Fibroblast of gingiva (primary cell): ENCODE results near the gene ANKRD9.

Experiments used
- DNase-seq: peaks from one replicate; pipeline ENCODE4 v3.0.0-alpha.2; 2011; ENCODE audit warnings: low read depth

Gene ANKRD9

GRCh38 chr14:102497998-102498677, 11.4 kb downstream of the ANKRD9 start:
- no peak for DNase-seq

GRCh38 chr14:102496958-102497744, 12.4 kb downstream of the ANKRD9 start:
- no peak for DNase-seq

- DNase-seq: no peak
Measured at GRCh38 chr14:102496331-102496691, 13.3 kb downstream of the ANKRD9 start.

- DNase-seq: no peak
Measured at GRCh38 chr14:102495491-102496330, 13.9 kb downstream of the ANKRD9 start.

DNA sequence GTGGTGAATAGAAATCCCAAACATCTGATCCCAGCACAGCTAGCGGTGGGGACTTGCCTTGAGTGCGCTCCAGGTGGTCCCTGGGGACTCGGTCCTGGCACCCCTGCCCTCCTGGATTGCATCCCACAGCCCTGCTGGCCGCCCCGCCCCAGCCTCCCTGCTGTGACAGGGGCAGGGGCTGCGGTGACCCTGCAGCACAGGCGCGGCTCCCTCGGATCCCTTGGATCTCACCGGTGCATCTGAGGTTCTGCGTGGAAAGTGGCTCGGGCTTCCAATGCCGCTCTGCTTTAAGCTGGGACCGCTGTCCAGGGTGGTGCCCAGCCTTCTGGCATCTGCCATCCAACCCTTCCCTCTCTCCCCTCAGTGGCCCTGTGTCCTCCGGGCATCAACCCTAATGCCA, 16.0 kb downstream of the ANKRD9 start:
- no peak for DNase-seq

GRCh38 chr14:102493096-102493495, 16.5 kb downstream of the ANKRD9 start:
- no peak for DNase-seq

- DNase-seq: no peak
Measured at GRCh38 chr14:102492531-102492910, 17.1 kb downstream of the ANKRD9 start.

DNA sequence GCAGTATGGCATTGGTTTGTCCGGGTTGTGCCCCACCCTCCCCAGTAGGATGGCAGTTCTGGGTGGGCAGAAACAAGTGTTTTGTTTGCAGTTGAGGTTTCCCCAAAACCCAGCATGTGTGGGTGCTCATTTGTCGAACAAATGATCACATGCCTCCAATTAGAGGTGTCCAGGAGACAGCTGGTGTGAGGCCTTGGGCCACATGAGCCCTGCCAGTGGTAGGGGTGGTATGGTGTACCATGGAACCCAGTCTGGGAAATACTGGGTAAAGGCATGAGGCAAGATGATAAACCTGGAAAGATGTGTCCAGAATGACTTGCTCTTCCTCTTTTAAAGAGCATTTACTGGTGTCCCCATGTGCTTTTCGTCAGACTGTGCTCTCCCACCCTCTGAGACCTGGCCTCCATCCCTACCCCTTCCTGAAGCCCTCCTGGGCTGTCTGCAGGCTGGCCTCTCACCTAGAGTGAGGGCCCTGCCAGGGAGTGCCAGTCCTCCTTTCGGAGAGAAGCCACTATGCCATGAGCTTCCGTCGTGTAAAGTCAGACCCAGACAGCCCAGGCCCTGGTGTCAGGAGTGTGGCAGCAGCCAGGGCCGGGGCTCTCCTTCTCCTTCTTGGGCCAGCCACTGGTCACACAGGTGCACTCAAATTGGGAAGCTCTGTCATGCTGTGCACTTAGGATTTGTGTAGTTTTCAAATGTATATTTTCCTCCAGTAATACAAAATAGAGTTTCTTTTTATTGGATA, 17.6 kb downstream of the ANKRD9 start:
- no peak for DNase-seq

- DNase-seq: no peak
Measured at GRCh38 chr14:102491366-102491765, 18.2 kb downstream of the ANKRD9 start.

DNA sequence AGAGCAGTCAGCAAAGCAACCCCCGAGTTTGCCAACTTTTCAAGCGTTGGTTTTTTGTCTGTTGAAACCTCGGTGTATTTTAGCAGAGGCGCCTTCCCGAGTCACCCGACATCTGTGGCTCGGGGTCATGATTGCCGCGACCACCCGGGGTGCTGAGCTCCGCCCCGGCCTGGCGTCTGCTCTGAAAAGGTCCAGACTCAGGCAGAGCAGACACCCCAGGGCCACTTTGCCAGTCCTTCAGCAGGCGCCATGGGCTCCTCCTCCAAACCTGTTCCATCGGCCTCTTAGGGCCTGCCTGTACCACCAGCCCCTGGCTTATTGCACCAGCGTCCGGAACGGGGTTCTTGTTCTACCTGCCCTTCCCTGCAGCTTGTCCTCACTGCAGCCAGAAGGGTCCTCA, 19.1 kb downstream of the ANKRD9 start:
- DNase-seq: no peak

DNA sequence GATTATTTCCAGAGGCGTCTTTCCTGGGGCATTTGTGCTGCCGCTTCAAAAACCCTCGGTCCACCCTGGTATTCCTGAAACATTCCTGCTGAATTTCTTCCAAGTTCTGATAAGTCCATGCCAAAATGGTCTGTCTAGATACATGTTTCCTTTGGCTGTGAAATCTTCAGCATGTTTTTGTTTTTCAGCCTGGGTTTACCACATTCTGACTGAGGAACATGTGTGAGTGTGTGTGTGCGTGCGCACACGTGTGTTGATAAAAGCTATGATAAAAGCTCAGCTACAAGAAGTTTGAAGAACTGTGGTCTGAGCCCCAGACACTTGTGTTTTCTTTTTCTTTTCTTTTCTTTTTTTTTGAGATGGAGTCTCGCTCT, 22.4 kb downstream of the ANKRD9 start:
- no peak for DNase-seq

DNA sequence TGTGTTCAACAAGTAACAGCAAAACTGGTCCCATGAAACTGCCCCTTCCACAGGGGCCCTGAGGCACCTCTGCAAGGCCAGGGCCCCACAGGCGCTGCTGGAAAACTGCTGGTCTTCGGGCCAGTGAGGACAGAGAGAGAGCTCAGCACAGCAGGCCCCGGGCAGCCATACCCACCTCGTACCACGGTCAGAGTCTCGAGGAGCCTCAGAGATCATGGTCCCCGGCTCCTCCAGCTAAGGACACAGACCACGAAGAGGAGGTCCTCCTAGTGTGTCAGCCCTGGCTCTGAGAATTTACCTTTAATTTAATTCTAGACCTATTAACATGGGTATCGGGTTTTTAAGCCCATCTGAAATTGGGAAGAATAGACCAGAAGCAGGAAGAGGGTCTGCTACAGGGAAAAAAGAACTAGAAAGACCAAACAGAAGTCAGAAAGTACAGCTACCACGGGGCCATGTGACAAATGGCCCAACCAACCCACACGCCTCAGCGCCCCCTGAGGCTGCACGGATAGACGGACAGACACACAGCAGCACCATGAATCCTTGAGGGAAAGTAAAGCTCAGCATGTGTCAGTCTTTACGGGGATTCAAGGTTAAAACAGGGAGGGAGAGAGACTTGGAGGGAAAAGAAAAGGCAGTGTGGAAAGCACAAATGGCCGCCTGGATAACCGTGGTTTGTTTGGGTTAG, 22.9 kb downstream of the ANKRD9 start:
- no peak for DNase-seq

GRCh38 chr14:102485693-102486512, 23.7 kb downstream of the ANKRD9 start:
- DNase-seq: no peak

DNA sequence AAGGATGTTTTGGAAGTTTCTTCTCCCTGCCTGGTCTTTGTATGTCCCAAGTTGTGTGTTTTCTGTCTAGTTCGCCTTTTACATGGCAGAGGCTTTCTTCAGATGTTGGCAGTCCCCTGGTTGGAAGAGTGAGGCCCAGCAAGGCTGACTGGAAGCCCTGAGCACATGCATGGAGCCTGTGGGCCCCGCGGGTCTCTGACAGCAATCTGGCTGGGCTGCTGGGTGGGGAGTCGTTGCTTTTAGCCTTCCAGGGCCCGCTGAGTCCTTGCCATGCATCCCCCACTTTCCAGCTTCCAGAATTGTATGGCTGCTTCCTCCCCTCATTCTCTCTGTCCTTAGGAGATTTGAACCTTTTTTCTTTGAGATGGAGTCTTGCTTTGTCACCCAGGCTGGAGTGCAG, 25.3 kb downstream of the ANKRD9 start:
- DNase-seq: no peak

DNA sequence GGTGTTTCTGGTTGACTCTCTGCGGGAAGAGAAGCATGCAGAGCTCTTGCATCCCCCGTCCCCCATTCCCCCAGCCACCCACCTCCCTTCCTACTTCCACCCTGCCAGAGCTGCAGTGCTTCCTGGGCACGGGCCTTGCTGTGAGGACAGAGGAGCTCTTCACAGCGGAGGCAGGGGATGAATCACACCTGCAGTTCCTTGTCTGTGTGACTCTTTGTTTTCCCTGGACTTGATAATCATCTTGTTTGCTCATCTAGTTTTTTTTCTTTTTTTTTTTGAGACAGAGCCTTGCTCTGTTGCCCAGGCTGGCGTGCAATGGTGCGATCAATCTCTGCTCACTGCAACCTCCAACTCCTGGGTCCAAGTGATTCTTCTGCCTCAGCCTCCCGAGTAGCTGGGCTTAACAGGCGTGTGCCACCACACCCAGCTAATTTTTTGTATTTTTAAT, 27.8 kb downstream of the ANKRD9 start:
- no peak for DNase-seq

- no peak for DNase-seq
Measured at GRCh38 chr14:102481371-102481770, 28.2 kb downstream of the ANKRD9 start.

- no peak for DNase-seq
Measured at GRCh38 chr14:102479777-102480176, 29.8 kb downstream of the ANKRD9 start.

DNA sequence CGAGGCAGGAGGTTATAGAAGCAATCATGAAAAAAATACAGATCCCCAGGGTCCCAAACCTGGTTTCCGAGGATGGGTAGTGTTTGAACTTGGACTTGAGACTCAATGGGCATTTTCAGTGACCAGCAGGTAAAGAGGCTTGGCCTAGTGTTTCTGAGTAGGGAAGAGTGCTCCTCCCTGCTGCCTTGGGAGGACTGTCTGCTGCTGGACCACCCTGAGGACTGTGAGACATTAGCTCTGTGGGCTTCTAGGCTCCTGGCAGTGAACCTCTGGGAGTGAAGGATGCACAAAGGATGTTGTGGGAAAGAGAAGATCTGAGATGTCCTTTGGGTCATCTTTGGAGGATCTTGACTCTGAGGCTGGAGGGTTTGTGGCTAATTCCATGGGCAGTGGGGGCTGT, 30.5 kb downstream of the ANKRD9 start:
- DNase-seq: no peak

- peak; percentile 41 for DNase-seq
Measured at GRCh38 chr14:102474934-102475333, 34.6 kb downstream of the ANKRD9 start.

DNA sequence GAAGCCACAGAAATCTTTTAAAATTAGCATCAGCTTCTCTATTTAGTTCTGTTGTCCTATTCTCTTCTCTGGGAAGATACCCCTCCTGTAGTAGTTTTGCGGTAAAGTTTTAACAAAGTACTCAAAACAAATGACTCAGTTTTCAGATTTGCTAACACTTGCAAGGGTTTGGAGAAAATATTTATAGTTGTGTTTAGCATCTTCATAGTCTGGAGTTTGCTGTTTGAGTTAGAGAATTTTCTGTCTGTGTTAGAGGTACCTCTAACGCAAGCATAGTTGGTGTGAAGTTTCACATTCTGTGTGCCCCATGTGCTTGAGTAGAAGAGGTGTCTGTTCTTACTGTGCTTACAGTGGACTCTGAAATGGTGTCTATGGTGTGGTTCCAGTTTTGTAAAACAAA, 36.0 kb downstream of the ANKRD9 start:
- DNase-seq: no peak

DNA sequence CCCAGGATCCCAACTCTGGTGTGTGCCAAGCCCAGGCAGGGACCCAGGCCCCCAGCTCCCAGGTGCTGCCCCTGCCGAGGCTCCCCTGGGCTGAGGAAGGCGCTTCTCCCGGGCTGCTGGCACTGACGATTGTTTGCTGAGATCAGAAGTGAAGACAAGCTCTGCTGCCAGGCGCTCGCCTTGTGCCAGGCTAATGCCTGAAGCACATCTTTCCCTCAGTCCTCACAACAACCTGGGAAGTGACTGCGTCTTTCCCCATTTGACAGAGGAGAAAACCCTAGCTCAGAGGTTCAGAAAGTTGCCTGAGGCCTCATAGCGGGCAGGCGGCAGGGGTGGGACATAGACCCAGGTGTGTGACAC, 36.8 kb downstream of the ANKRD9 start:
- DNase-seq: no peak
